GM21619 (cell line): ENCODE data around the gene CTF1.

Source experiments
- ATAC-seq: cut with Tn5 transposase; IDR thresholded peaks from one replicate; pipeline ENCODE4 v1.9.1; 2021; ENCODE audit not compliant: unreplicated experiment

Gene CTF1

DNA sequence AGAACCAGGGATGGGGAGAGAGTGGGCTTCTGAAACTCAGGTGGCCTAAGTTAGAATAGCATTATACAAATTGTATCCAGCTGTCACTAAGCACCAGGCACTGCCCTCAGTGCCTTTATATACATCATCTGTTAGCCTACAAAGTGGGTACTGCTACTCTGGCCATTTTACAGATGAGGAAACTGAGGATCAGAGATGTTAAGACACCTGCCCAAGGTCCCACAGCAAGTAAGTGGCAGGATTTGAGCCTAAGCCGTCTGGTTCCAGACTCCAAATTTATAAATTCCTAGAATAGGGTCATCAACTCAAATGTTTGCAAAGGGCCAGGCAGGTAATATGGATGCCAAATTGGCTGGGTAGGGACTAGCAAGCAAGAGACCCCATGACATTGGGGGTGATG lies 54.8 kb downstream of the CTF1 start:
- ATAC-seq, result no peak

DNA sequence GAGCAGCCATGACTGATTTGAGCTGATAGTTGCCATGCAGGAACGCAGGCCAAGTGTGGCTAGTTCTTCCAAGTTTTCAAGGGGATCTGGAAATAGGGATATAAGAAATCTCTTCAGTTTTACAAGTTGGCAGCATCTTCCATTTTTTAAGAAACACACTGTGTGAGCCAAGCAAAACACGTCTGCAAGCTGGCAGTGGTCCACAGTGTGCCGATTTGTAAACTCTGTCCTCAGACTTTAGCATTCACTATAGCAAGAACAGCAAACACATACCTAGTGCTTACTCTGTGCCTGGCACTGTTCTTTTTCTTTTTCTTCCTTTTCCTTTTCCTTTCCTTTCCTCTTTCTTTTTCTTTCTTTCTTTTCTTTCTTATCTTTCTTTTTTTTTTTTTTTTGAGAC lies 55.3 kb downstream of the CTF1 start:
- ATAC-seq, result no peak

DNA sequence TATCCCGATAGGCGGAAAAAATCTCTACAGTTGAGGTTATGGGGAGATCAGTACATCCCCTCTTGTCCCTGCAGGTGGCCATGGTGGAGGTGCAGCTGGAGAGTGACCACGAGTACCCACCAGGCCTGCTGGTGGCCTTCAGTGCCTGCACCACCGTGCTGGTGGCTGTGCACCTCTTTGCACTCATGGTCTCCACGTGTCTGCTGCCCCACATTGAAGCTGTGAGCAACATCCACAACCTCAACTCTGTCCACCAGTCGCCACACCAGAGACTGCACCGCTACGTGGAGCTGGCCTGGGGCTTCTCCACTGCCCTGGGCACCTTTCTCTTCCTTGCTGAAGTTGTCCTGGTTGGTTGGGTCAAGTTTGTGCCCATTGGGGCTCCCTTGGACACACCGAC lies 56.7 kb downstream of the CTF1 start:
- no peak for ATAC-seq
